ENCODE results near the gene ERMP1.

DNA sequence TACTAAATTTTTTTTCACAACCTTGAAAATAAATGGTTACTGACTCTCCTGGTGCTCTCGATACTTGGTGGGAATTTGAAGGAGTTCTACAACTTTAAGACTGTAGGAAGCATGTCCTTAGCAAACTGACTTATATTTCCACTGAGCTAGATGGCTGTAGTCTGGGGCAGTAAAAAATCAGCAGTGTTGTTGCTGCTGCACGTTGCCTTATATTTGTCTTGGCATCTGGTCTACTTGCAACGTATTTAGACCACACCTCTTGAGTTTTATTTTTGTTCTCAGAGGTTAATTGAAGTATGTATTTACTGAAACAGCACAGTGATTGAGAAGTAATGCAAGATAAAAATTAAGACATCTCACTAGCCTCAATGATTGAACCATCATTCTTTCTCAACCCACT lies 76.3 kb downstream of the ERMP1 start:
- TF ChIP-seq, protein P1, sequence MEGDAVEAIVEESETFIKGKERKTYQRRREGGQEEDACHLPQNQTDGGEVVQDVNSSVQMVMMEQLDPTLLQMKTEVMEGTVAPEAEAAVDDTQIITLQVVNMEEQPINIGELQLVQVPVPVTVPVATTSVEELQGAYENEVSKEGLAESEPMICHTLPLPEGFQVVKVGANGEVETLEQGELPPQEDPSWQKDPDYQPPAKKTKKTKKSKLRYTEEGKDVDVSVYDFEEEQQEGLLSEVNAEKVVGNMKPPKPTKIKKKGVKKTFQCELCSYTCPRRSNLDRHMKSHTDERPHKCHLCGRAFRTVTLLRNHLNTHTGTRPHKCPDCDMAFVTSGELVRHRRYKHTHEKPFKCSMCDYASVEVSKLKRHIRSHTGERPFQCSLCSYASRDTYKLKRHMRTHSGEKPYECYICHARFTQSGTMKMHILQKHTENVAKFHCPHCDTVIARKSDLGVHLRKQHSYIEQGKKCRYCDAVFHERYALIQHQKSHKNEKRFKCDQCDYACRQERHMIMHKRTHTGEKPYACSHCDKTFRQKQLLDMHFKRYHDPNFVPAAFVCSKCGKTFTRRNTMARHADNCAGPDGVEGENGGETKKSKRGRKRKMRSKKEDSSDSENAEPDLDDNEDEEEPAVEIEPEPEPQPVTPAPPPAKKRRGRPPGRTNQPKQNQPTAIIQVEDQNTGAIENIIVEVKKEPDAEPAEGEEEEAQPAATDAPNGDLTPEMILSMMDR (IDR thresholded peaks at IDR 0.05): no peak
- TF ChIP-seq POLR2A (IDR thresholded peaks at IDR 0.05; ENCODE audit: low read depth) (no peak), EP300 (IDR thresholded peaks at IDR 0.05) (no peak), POLR2AphosphoS5 (IDR thresholded peaks at IDR 0.05) (no peak)

Data from esophagus muscularis mucosa (tissue), 4 donors.